Adrenal gland (tissue), 12 donors: ENCODE data around the gene CMC1. TPM values are rescaled to one million over a fixed set of nuclear protein-coding genes. Genes with fewer than 3 reads are reported as not detected.
A peak's percentile ranks its signal among the peaks of the same experiment; 100 is the strongest.

Experiments used
- DNase-seq, 7 donors: peaks; one replicate each; pipeline ENCODE4 v3.0.0-alpha.2; 2019 to 2020
- H3K27ac ChIP-seq, 5 donors: fragments of 200-600 bp; sonication (generic) in 4 of 5; 1 replicate in 3 of 5; 2 replicates in 2 of 5; pipeline versions ENCODE4 v1.5.1 to v1.8.0; 2016 to 2020; ENCODE audit warnings: mild to moderate bottlenecking in 1 of 5
- H3K27me3 ChIP-seq: fragments of 200-600 bp; 2 replicates; pipeline ENCODE4 v1.8.0; 2021
- H3K36me3 ChIP-seq, 2 donors: fragments of 200-600 bp; replicated peaks in 1 of 2; 1 replicate in 1 of 2; 2 replicates in 1 of 2; pipeline versions ENCODE4 v1.5.1 to v1.8.0; 2018 to 2022
- H3K4me1 ChIP-seq, 2 donors: fragments of 200-600 bp; replicated peaks in 1 of 2; 1 replicate in 1 of 2; 2 replicates in 1 of 2; pipeline versions ENCODE4 v1.5.1 to v1.8.0; 2018 to 2021
- H3K4me3 ChIP-seq, 4 donors: fragments of 200-600 bp; sonication (generic) in 3 of 4; one replicate each; pipeline ENCODE4 v1.5.1; 2016 to 2018
- H3K9me3 ChIP-seq, 3 donors: fragments of 200-600 bp; sonication (generic) in 1 of 3; replicated peaks in 1 of 3; 1 replicate in 2 of 3; 2 replicates in 1 of 3; pipeline versions ENCODE4 v1.5.1 to v1.8.0; 2016 to 2021
- POLR2A ChIP-seq, 2 donors: fragments of 450-650 bp; IDR thresholded peaks; one replicate each; pipeline ENCODE4 v1.6.1; 2017; ENCODE audit warnings: antibody characterized with exemption in 2 of 2, mild to moderate bottlenecking in 2 of 2, moderate library complexity in 1 of 2
- WGBS, 4 donors: extraction: QIAGEN DNeasy Blood & Tissue Kit in 2 of 4; methylation state at CpG; one replicate each; pipeline versions ENCODE4 v1.1.5 to v1.1.7; 2013 to 2017; 5-methylcytosine and 5-hydroxymethylcytosine counted together
- intact Hi-C, 2 donors: fragments of 100-400 bp; cut with DNase I; formaldehyde crosslinking; loops; one replicate each; pipeline versions ENCODE4 v1.14.1 to v1.15.0; 2022 to 2023
- polyA plus RNA-seq, 3 donors: library from polyadenylated mRNA; stranded (reverse); fragments of 200-250 nt in 2 of 3; fragments of 350-450 nt in 1 of 3; fragmentation: Illumina TruSeq in 1 of 3; extraction: RNeasy Lipid Tissue Mini Kit (QIAGEN cat#74804) in 1 of 3; gene quantifications; one replicate each; pipeline ENCODE4 v1.2.3, GENCODE V29; 2013 to 2014
- total RNA-seq, 9 donors: library from RNA; depleted of rRNA in 4 of 9; stranded (reverse); fragments of >200 nt in 4 of 9; fragments of 120-200 nt in 1 of 9; fragmentation: NEBNext Ultra II Directional in 1 of 9; extraction: Animal tissue kit (Norgen Biotek cat#: 25700) in 1 of 9; gene quantifications; one replicate each; pipeline versions ENCODE4 v1.1.0 to v1.2.4, GENCODE V29; 2013 to 2023
- TF ChIP-seq, protein P1 (sequence below), 6 experiments: fragments of 450-650 bp in 4 of 6; fragments of 200-600 bp in 2 of 6; sonication (generic) in 1 of 6; IDR thresholded peaks; 1 replicate in 5 of 6; 2 replicates in 1 of 6; pipeline versions ENCODE4 v1.5.1 to v1.8.0; 2016 to 2021; ENCODE audit warnings: antibody characterized with exemption in 6 of 6, mild to moderate bottlenecking in 2 of 6, moderate library complexity in 1 of 6
- donor health status: healthy with polysubstance abuse.
- donor health status: Bipolar disorder and iron deficiency.
- donor health status: DM: yes; HTN: yes; CAD: no.
- donor health status: DM: no; HTN: no; CAD: no.
- donor health status: DM: no; HTN: no; CAD: no.
- donor health status: DM: yes; HTN: yes; CAD: no.

The CMC1 gene
- total and polyA plus RNA-seq, 12 donors, result 6.7 to 32.8 (median 19.9) TPM

DNA sequence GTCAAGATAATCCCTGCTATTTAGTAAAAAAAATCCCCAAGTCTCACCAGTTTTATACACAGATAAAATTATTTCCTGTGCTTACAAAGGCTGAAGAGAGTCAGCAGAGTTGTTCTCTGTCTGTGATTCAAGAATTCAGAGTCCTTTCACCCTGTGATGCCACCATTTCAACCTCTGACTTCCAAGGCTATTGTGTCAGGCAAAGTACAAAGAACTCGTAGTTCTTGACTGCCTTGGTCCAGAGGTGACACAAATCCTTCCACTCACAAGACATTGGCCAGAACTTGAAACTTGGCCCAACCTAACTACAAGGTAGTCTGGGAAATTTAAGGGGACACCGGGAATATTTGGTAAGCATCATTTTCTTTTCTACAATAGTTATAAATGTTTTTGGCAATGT, 34.9 kb upstream of the CMC1 start:
- H3K4me3 ChIP-seq, result no peak overlapping the region
- DNase-seq, result no peak
- no peak for TF ChIP-seq POLR2A (IDR thresholded peaks at IDR 0.05)
- TF ChIP-seq, protein P1, sequence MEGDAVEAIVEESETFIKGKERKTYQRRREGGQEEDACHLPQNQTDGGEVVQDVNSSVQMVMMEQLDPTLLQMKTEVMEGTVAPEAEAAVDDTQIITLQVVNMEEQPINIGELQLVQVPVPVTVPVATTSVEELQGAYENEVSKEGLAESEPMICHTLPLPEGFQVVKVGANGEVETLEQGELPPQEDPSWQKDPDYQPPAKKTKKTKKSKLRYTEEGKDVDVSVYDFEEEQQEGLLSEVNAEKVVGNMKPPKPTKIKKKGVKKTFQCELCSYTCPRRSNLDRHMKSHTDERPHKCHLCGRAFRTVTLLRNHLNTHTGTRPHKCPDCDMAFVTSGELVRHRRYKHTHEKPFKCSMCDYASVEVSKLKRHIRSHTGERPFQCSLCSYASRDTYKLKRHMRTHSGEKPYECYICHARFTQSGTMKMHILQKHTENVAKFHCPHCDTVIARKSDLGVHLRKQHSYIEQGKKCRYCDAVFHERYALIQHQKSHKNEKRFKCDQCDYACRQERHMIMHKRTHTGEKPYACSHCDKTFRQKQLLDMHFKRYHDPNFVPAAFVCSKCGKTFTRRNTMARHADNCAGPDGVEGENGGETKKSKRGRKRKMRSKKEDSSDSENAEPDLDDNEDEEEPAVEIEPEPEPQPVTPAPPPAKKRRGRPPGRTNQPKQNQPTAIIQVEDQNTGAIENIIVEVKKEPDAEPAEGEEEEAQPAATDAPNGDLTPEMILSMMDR (IDR thresholded peaks at IDR 0.05), result no peak
- H3K36me3 ChIP-seq, result no peaks in the 10 kb centered on the region
- intact Hi-C loops, result no loop called here
- H3K27me3 ChIP-seq, result no peaks in the 10 kb centered on the region
- H3K9me3 ChIP-seq, result no peaks in the 10 kb centered on the region
- 36 to 56% (median 51%) methylated on average over 2 of the region's 2 CpGs for WGBS, 4 donors
- H3K4me1 ChIP-seq, result no peaks in the 10 kb centered on the region
- no peak overlapping the region for H3K27ac ChIP-seq

DNA sequence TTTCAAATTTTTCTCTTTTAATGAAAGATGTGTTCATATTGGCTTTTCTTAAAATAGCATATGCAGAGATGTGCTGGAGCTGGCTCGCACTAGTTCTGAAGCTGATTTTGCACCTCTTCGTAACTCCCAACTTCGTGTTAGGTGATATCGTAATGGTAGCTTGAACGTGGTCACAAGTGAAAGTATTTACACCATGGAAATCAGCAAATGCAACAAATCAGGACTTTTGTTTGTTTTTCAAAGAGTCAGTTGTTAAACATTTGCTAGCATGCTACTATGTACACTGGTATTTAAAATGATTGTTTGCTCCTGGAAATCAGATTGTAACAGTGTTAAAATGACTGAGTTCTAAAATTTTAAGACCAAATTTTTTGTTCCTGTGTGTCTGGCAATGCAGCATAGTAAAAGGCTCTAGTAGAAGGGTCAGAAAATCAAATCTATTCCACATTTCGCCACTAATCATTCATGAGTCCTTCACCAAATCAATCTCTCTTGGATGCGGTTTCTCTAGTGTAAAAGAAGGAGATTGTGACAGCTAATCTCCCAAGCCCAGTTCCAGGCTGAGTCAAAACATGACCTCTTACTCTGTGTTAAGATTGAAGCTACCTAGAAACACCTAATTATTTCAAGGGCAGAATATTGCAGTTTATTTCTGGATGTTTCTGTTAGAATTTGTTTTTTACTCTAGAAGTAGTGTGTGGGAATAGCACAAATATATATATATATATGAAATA, 34.3 kb upstream of the CMC1 start:
- Histone ChIP-seq H3K4me3 (no peak overlapping the region), H3K27ac (peak overlapping the region in 1 of 5 donors; percentile 3), H3K9me3 (no peaks in the 10 kb centered on the region), H3K27me3 (no peaks in the 10 kb centered on the region), H3K36me3 (no peaks in the 10 kb centered on the region), H3K4me1 (no peaks in the 10 kb centered on the region)
- DNase-seq, result no peak
- intact Hi-C loops, result no loop called here
- TF ChIP-seq, protein P1 (IDR thresholded peaks at IDR 0.05), result no peak
- TF ChIP-seq POLR2A (IDR thresholded peaks at IDR 0.05), result no peak
- WGBS, 4 donors, result 68 to 77% (median 75%) methylated on average over 7 of the region's 7 CpGs

DNA sequence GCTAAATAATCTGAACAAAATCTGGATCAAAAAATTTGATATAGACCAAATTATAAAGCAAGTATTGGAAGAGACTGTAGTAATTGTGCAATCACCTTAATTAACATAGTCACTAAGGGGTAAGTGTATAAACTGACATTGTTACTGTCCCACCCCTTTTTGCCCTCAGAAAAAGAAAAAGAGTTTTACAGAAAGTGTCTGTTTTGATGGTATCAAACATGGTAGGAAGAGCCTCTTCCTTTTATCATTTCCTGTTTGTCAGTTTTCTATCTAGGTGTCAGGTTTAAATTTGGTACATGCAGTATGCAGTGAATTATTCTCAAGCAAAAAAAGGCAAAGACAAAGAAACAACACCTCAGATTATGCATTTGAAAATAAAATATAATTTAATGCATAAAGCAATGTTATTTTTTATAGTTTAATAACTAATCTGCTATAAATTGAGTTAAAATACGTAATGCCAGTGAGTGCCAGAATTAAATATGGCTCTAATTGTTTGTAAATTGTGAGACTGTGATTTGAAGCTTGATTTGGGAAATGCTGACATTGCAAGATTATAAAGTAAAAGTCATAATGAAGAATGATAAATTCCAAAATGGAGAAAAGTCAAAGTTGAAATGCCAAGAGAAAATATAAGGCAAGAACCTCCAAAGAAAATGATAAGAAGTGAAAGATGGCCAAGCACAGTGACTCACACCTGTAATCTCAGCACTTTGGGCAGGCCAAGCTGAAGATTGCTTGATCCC, 30.3 kb upstream of the CMC1 start:
- Histone ChIP-seq H3K27me3 (no peaks in the 10 kb centered on the region), H3K9me3 (peaks cover 0 to 10% (median 0%) of the 10 kb centered on the region in 3 donors), H3K4me1 (no peaks in the 10 kb centered on the region), H3K4me3 (no peak overlapping the region), H3K27ac (no peak overlapping the region), H3K36me3 (no peaks in the 10 kb centered on the region)
- DNase-seq, result no peak
- TF ChIP-seq POLR2A (IDR thresholded peaks at IDR 0.05), result no peak
- TF ChIP-seq, protein P1 (IDR thresholded peaks at IDR 0.05), result no peak
- intact Hi-C loops, result no loop called here
- WGBS, 4 donors, result 80 to 90% (median 81%) methylated on average over 1 of the region's 1 CpG

DNA sequence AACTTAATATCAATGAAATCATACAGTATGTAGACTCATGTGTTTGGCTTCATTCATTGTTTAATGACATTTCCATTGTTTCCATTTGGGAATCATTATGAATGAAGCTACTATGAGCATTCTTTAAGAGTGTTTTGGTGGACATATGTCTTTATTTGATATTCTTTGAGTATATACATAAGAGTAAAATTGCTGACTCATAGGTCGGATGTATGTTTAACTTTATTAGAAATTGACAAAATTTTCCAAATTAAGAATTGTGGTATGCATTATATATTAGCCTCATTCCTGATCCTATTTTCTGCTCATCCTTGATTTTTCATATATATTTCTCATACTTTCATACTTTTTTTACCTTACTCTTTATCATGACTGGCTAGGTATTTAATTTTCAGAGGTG, 28.7 kb upstream of the CMC1 start:
- no peaks in the 10 kb centered on the region for H3K4me1 ChIP-seq
- peaks cover 0 to 10% (median 0%) of the 10 kb centered on the region in 3 donors for H3K9me3 ChIP-seq
- no peak for TF ChIP-seq POLR2A (IDR thresholded peaks at IDR 0.05)
- TF ChIP-seq, protein P1 (IDR thresholded peaks at IDR 0.05), result no peak
- H3K27ac ChIP-seq, result no peak overlapping the region
- WGBS, 4 donors, result 73 to 96% (median 77%) methylated on average over 1 of the region's 1 CpG
- H3K4me3 ChIP-seq, result no peak overlapping the region
- DNase-seq, result no peak
- H3K27me3 ChIP-seq, result no peaks in the 10 kb centered on the region
- H3K36me3 ChIP-seq, result no peaks in the 10 kb centered on the region
- intact Hi-C loops, result no loop called here
